Neuronal stem cell (in vitro differentiated cells): ENCODE results near the gene GOLGA1.

Experiments
- DNase-seq: peaks from one replicate; pipeline ENCODE4 v3.0.0-alpha.2; 2013; ENCODE audit warnings: low spot score
- H2AFZ ChIP-seq: one replicate; pipeline ENCODE4 v1.6.1; 2013; ENCODE audit warnings: mild to moderate bottlenecking, low read length, inconsistent platforms
- H2AK5ac ChIP-seq: 2 replicates; pipeline ENCODE4 v1.6.1; 2013; ENCODE audit warnings: low read depth, mild to moderate bottlenecking, inconsistent platforms, low read length, moderate library complexity, mixed read lengths
- H2BK120ac ChIP-seq: 2 replicates; pipeline ENCODE4 v1.6.1; 2013; ENCODE audit warnings: low read depth, mild to moderate bottlenecking, inconsistent platforms, low read length, moderate library complexity, mixed read lengths
- H2BK12ac ChIP-seq: one replicate; pipeline ENCODE4 v1.6.1; 2013; ENCODE audit warnings: low read length, inconsistent platforms
- H2BK15ac ChIP-seq: 2 replicates; pipeline ENCODE4 v1.6.1; 2013; ENCODE audit warnings: mild to moderate bottlenecking, low read length, inconsistent platforms, mixed read lengths
- H2BK5ac ChIP-seq: one replicate; pipeline ENCODE4 v1.6.1; 2013; ENCODE audit warnings: inconsistent platforms, mild to moderate bottlenecking, low read length, moderate library complexity
- H3K14ac ChIP-seq: one replicate; pipeline ENCODE4 v1.6.1; 2013; ENCODE audit warnings: low read length, inconsistent platforms
- H3K18ac ChIP-seq: 2 replicates; pipeline ENCODE4 v1.6.1; 2013; ENCODE audit warnings: low read length, inconsistent platforms
- H3K23ac ChIP-seq: 2 replicates; pipeline ENCODE4 v1.6.1; 2013; ENCODE audit warnings: low read depth, mild to moderate bottlenecking, mixed read lengths, low read length, inconsistent platforms; ENCODE audit not compliant: poor library complexity
- H3K27ac ChIP-seq: replicated peaks from 3 replicates; pipeline ENCODE4 v1.5.1; 2013; ENCODE audit warnings: low read length, inconsistent platforms
- H3K27me3 ChIP-seq, 3 experiments: 2 replicates each; pipeline ENCODE4 v1.6.1; 2013; ENCODE audit warnings: low read length in 3 of 3, mild to moderate bottlenecking in 2 of 3, inconsistent platforms in 1 of 3, low read depth in 1 of 3, mixed read lengths in 1 of 3, moderate library complexity in 1 of 3; ENCODE audit not compliant: control insufficient read depth in 3 of 3, insufficient read depth in 3 of 3
- H3K36me3 ChIP-seq, 2 donors: replicated peaks in 1 of 2; 2 replicates each; pipeline ENCODE4 v1.6.1; 2013; ENCODE audit warnings: low read length in 2 of 2; ENCODE audit not compliant: control insufficient read depth in 2 of 2, insufficient read depth in 2 of 2
- H3K4ac ChIP-seq: 2 replicates; pipeline ENCODE4 v1.6.1; 2013; ENCODE audit warnings: inconsistent platforms, mild to moderate bottlenecking, low read length, moderate library complexity
- H3K4me1 ChIP-seq, 2 donors: 1 replicate in 1 of 2; 2 replicates in 1 of 2; pipeline ENCODE4 v1.6.1; 2013; ENCODE audit warnings: low read length in 2 of 2, low read depth in 1 of 2; ENCODE audit not compliant: control insufficient read depth in 2 of 2, insufficient read depth in 1 of 2
- H3K4me2 ChIP-seq: one replicate; pipeline ENCODE4 v1.6.1; 2013; ENCODE audit warnings: mild to moderate bottlenecking, low read length, inconsistent platforms; ENCODE audit not compliant: insufficient read depth, poor library complexity, severe bottlenecking
- H3K4me3 ChIP-seq, 2 donors: 2 replicates each; pipeline ENCODE4 v1.5.1; 2013; ENCODE audit warnings: low read length in 2 of 2, mild to moderate bottlenecking in 2 of 2, inconsistent platforms in 1 of 2, moderate library complexity in 1 of 2
- H3K79me1 ChIP-seq: one replicate; pipeline ENCODE4 v1.6.1; 2013; ENCODE audit warnings: low read depth, mild to moderate bottlenecking, inconsistent platforms, low read length, moderate library complexity
- H3K9ac ChIP-seq: one replicate; pipeline ENCODE4 v1.6.1; 2013; ENCODE audit warnings: mild to moderate bottlenecking, low read depth, low read length, inconsistent platforms; ENCODE audit not compliant: poor library complexity
- H3K9me3 ChIP-seq, 2 donors: replicated peaks in 1 of 2; 2 replicates each; pipeline versions ENCODE3 to v1.6.1; 2013; ENCODE audit warnings: low read length in 2 of 2, mild to moderate bottlenecking in 2 of 2, inconsistent platforms in 1 of 2, low read depth in 1 of 2, mixed read lengths in 1 of 2, moderate library complexity in 1 of 2; ENCODE audit not compliant: control insufficient read depth in 2 of 2, insufficient read depth in 1 of 2
- H4K8ac ChIP-seq: one replicate; pipeline ENCODE4 v1.6.1; 2013; ENCODE audit warnings: low read depth, mild to moderate bottlenecking, inconsistent platforms, low read length, moderate library complexity
- H4K91ac ChIP-seq: one replicate; pipeline ENCODE4 v1.6.1; 2013; ENCODE audit warnings: low read length, low read depth, mild to moderate bottlenecking, inconsistent platforms; ENCODE audit not compliant: poor library complexity
- WGBS, 2 donors: extraction: QIAGEN DNeasy Blood & Tissue Kit; methylation state at CpG; one replicate each; pipeline ENCODE4 v1.1.7; 2013; ENCODE audit warnings: missing lambda C conversion rate in 2 of 2, mixed read lengths in 1 of 2; ENCODE audit not compliant: insufficient read length in 2 of 2, insufficient replicate concordance in 1 of 2; ENCODE audit errors: extremely low coverage in 2 of 2; 5-methylcytosine and 5-hydroxymethylcytosine counted together

Gene GOLGA1

GRCh38 chr9:124877021-124877782, 63.7 kb downstream of the GOLGA1 start:
- DNase-seq = no peak
- no peaks in the 10 kb centered on the region for H3K4me1 ChIP-seq
- H2BK5ac ChIP-seq = no peak overlapping the region
- no peak overlapping the region for H2BK12ac ChIP-seq
- WGBS, 2 donors = 100% methylated on average over 4 of the region's 14 CpGs; no CpG with 5 or more reads in 1 of the 2 donors
- H2BK120ac ChIP-seq = no peak overlapping the region
- no peak overlapping the region for H4K8ac ChIP-seq
- no peak overlapping the region for H2AK5ac ChIP-seq
- no peak overlapping the region for H3K4ac ChIP-seq
- H3K18ac ChIP-seq = no peak overlapping the region
- no peak overlapping the region for H3K4me2 ChIP-seq
- no peak overlapping the region for H3K9ac ChIP-seq
- H3K27ac ChIP-seq = no peak overlapping the region
- H4K91ac ChIP-seq = no peak overlapping the region
- no peak overlapping the region for H3K14ac ChIP-seq
- H3K23ac ChIP-seq = no peak overlapping the region
- no peak overlapping the region for H3K4me3 ChIP-seq
- no peak overlapping the region for H2BK15ac ChIP-seq
- no peaks in the 10 kb centered on the region for H3K27me3 ChIP-seq
- no peak overlapping the region for H2AFZ ChIP-seq
- peaks cover 41 to 99% of the 10 kb centered on the region in 2 donors for H3K36me3 ChIP-seq
- H3K9me3 ChIP-seq = no peaks in the 10 kb centered on the region
- no peaks in the 10 kb centered on the region for H3K79me1 ChIP-seq

GRCh38 chr9:124875501-124875900, 65.4 kb downstream of the GOLGA1 start:
- H2BK15ac ChIP-seq = no peak overlapping the region
- no peak overlapping the region for H3K4ac ChIP-seq
- H3K79me1 ChIP-seq = peaks cover 4% of the 10 kb centered on the region
- no peak overlapping the region for H2BK5ac ChIP-seq
- no peak overlapping the region for H2BK120ac ChIP-seq
- no peak overlapping the region for H4K8ac ChIP-seq
- H3K9ac ChIP-seq = no peak overlapping the region
- no peaks in the 10 kb centered on the region for H3K27me3 ChIP-seq
- H4K91ac ChIP-seq = no peak overlapping the region
- H2AFZ ChIP-seq = no peak overlapping the region
- peaks cover 2 to 7% of the 10 kb centered on the region in 2 donors for H3K4me1 ChIP-seq
- no peak for DNase-seq
- no peak overlapping the region for H2BK12ac ChIP-seq
- no peak overlapping the region for H2AK5ac ChIP-seq
- no peak overlapping the region for H3K27ac ChIP-seq
- no peaks in the 10 kb centered on the region for H3K9me3 ChIP-seq
- H3K18ac ChIP-seq = no peak overlapping the region
- no peak overlapping the region for H3K14ac ChIP-seq
- no peak overlapping the region for H3K23ac ChIP-seq
- no peak overlapping the region for H3K4me3 ChIP-seq
- WGBS, 2 donors = no CpG with 5 or more reads among the region's 6 CpGs
- no peak overlapping the region for H3K4me2 ChIP-seq
- peaks cover 39 to 97% of the 10 kb centered on the region in 2 donors for H3K36me3 ChIP-seq

GRCh38 chr9:124873664-124874063, 67.2 kb downstream of the GOLGA1 start:
- no peak overlapping the region for H2BK12ac ChIP-seq
- H2BK5ac ChIP-seq = no peak overlapping the region
- no peak overlapping the region for H3K4me2 ChIP-seq
- no peak overlapping the region for H2BK120ac ChIP-seq
- H4K8ac ChIP-seq = no peak overlapping the region
- no peak overlapping the region for H2BK15ac ChIP-seq
- H3K79me1 ChIP-seq = peaks cover 11% of the 10 kb centered on the region
- no peak overlapping the region for H3K27ac ChIP-seq
- H3K4me3 ChIP-seq = peak overlapping the region in 1 of 2 donors; percentile 67
- no peak overlapping the region for H4K91ac ChIP-seq
- no peaks in the 10 kb centered on the region for H3K9me3 ChIP-seq
- no peak overlapping the region for H2AFZ ChIP-seq
- H3K27me3 ChIP-seq = no peaks in the 10 kb centered on the region
- no peak overlapping the region for H3K9ac ChIP-seq
- peaks cover 9 to 10% of the 10 kb centered on the region in 2 donors for H3K4me1 ChIP-seq
- no peak overlapping the region for H2AK5ac ChIP-seq
- DNase-seq = no peak
- no peak overlapping the region for H3K4ac ChIP-seq
- no peak overlapping the region for H3K23ac ChIP-seq
- H3K36me3 ChIP-seq = peaks cover 34 to 79% of the 10 kb centered on the region in 2 donors
- no peak overlapping the region for H3K18ac ChIP-seq
- H3K14ac ChIP-seq = no peak overlapping the region
- no CpG with 5 or more reads among the region's 14 CpGs for WGBS, 2 donors

GRCh38 chr9:124871156-124871561, 69.7 kb downstream of the GOLGA1 start:
- WGBS, 2 donors = no CpG with 5 or more reads among the region's 11 CpGs
- H4K91ac ChIP-seq = no peak overlapping the region
- H4K8ac ChIP-seq = no peak overlapping the region
- no peak overlapping the region for H3K9ac ChIP-seq
- no peak overlapping the region for H3K4ac ChIP-seq
- no peak overlapping the region for H2BK15ac ChIP-seq
- peaks cover 14% of the 10 kb centered on the region for H3K79me1 ChIP-seq
- peaks cover 10 to 11% of the 10 kb centered on the region in 2 donors for H3K4me1 ChIP-seq
- no peak overlapping the region for H2BK5ac ChIP-seq
- no peaks in the 10 kb centered on the region for H3K27me3 ChIP-seq
- H3K23ac ChIP-seq = no peak overlapping the region
- H3K18ac ChIP-seq = no peak overlapping the region
- H3K9me3 ChIP-seq = no peaks in the 10 kb centered on the region
- no peak overlapping the region for H2BK12ac ChIP-seq
- no peak overlapping the region for H2AK5ac ChIP-seq
- no peak for DNase-seq
- no peak overlapping the region for H3K14ac ChIP-seq
- H3K4me3 ChIP-seq = peak overlapping the region; percentile 40 to 85
- no peak overlapping the region for H3K27ac ChIP-seq
- H3K4me2 ChIP-seq = no peak overlapping the region
- no peak overlapping the region for H2BK120ac ChIP-seq
- no peak overlapping the region for H2AFZ ChIP-seq
- H3K36me3 ChIP-seq = peaks cover 28 to 54% of the 10 kb centered on the region in 2 donors
